AG04450 (cell line): ENCODE results near the gene MMS22L. TPM values are rescaled to one million over a fixed set of nuclear protein-coding genes. Genes with fewer than 3 reads are reported as not detected.

Experiments used
- CTCF ChIA-PET: fragments of 300-600, 350-600 bp; formaldehyde crosslinking; extraction: SDS; loops from one replicate; lab custom pipeline; 2022; ENCODE audit warnings: antibody characterized with exemption, inconsistent platforms; lab: Charles Lee
- POLR2A ChIA-PET: fragments of 350-600 bp; formaldehyde crosslinking; extraction: SDS; loops from one replicate; lab custom pipeline; 2021; ENCODE audit warnings: antibody characterized with exemption, inconsistent platforms; lab: Yijun Ruan, JAX
- DNase-seq: peaks from one replicate; pipeline ENCODE4 v3.0.0-alpha.2; 2011; ENCODE audit warnings: low read depth, low spot score
- H3K27ac ChIP-seq: one replicate; pipeline ENCODE4 v1.5.1; 2012; ENCODE audit warnings: low read depth, low read length, control low read depth
- H3K27me3 ChIP-seq: one replicate; pipeline ENCODE4 v1.6.0; 2012; ENCODE audit warnings: low read length; ENCODE audit not compliant: control insufficient read depth, insufficient read depth
- H3K4me3 ChIP-seq: 2 replicates; pipeline ENCODE4 v1.5.1; 2011; ENCODE audit warnings: mild to moderate bottlenecking, low read depth, low read length, control low read depth
- H3K9me3 ChIP-seq: 2 replicates; pipeline ENCODE4 v1.5.1; 2012; ENCODE audit warnings: low read length; ENCODE audit not compliant: control insufficient read depth, insufficient read depth
- CTCF ChIP-seq: IDR thresholded peaks from 2 replicates; pipeline ENCODE4 v1.5.1; 2011; ENCODE audit warnings: low read depth, low read length, control low read depth, inconsistent platforms
- polyA plus RNA-seq: library from polyadenylated mRNA; depleted of rRNA; stranded (reverse); fragments of >200 nt; gene quantifications from 2 replicates; pipeline ENCODE4 v1.2.3, GENCODE V29; 2011

MMS22L gene
- polyA plus RNA-seq, 1 experiment = 8.9 TPM

- DNase-seq = no peak
- Histone ChIP-seq H3K4me3 (no peak overlapping the region), H3K27ac (no peak overlapping the region), H3K9me3 (no peaks in the 10 kb centered on the region), H3K27me3 (no peaks in the 10 kb centered on the region)
- CTCF ChIA-PET = interaction anchor here (0.9 to 11.3 kb wide), 3 partner anchors 10 to 300 kb away, joined by 3 to 184 read pairs (median 121); no protein-coding TSS in a partner anchor
- no peak for TF ChIP-seq CTCF
- POLR2A ChIA-PET = no interaction called here
These were observed 84.9 kb downstream of the MMS22L start for GRCh38 chr6:97198046-97198565.

GRCh38 chr6:97195117-97195516 lies 87.9 kb downstream of the MMS22L start:
- CTCF ChIA-PET = interaction anchor here (1.0 to 1.8 kb wide), 2 partner anchors 8 to 20 kb away, joined by 6 to 7 read pairs; no protein-coding TSS in a partner anchor
- no peak for DNase-seq
- POLR2A ChIA-PET = no interaction called here
- Histone ChIP-seq H3K4me3 (no peak overlapping the region), H3K9me3 (no peaks in the 10 kb centered on the region), H3K27ac (no peak overlapping the region), H3K27me3 (no peaks in the 10 kb centered on the region)
- no peak for TF ChIP-seq CTCF

- Histone ChIP-seq H3K27me3 (no peaks in the 10 kb centered on the region), H3K27ac (no peak overlapping the region), H3K4me3 (no peak overlapping the region), H3K9me3 (no peaks in the 10 kb centered on the region)
- no peak for DNase-seq
- ChIA-PET CTCF (interaction anchor here (0.6 to 8.4 kb wide), 9 partner anchors 11 to 248 kb away, joined by 3 to 247 read pairs (median 4); no protein-coding TSS in a partner anchor), POLR2A (interaction anchor here (0.7 to 1.4 kb wide), 4 partner anchors 12 to 92 kb away, joined by 4 to 7 read pairs (median 4); no protein-coding TSS in a partner anchor)
- no peak for TF ChIP-seq CTCF
These were observed 93.2 kb downstream of the MMS22L start for GRCh38 chr6:97189767-97190166.

GRCh38 chr6:97187951-97188350 lies 95.1 kb downstream of the MMS22L start:
- ChIA-PET CTCF (interaction anchor here (0.6 to 8.4 kb wide), 7 partner anchors 10 to 250 kb away, joined by 3 to 247 read pairs (median 15); no protein-coding TSS in a partner anchor), POLR2A (no interaction called here)
- no peak for TF ChIP-seq CTCF
- Histone ChIP-seq H3K27me3 (no peaks in the 10 kb centered on the region), H3K4me3 (no peak overlapping the region), H3K27ac (no peak overlapping the region), H3K9me3 (no peaks in the 10 kb centered on the region)
- no peak for DNase-seq

- POLR2A ChIA-PET = no interaction called here
These were observed 96.5 kb downstream of the MMS22L start for GRCh38 chr6:97186416-97186999.

More at GRCh38 chr6:97186416-97186999, 96.5 kb downstream of the MMS22L start:
- Histone ChIP-seq H3K9me3 (no peaks in the 10 kb centered on the region), H3K27ac (no peak overlapping the region), H3K4me3 (no peak overlapping the region), H3K27me3 (no peaks in the 10 kb centered on the region)
- peak; percentile 95 for TF ChIP-seq CTCF
- peak; percentile 38 for DNase-seq
- CTCF ChIA-PET = interaction anchor here (0.5 to 8.4 kb wide), 67 partner anchors 8 to 1933 kb away, joined by 3 to 247 read pairs (median 6); no protein-coding TSS in a partner anchor
